ENCODE measurements around the gene ISOC2.
A peak's percentile ranks its signal among the peaks of the same experiment; 100 is the strongest.

Gene ISOC2

DNA sequence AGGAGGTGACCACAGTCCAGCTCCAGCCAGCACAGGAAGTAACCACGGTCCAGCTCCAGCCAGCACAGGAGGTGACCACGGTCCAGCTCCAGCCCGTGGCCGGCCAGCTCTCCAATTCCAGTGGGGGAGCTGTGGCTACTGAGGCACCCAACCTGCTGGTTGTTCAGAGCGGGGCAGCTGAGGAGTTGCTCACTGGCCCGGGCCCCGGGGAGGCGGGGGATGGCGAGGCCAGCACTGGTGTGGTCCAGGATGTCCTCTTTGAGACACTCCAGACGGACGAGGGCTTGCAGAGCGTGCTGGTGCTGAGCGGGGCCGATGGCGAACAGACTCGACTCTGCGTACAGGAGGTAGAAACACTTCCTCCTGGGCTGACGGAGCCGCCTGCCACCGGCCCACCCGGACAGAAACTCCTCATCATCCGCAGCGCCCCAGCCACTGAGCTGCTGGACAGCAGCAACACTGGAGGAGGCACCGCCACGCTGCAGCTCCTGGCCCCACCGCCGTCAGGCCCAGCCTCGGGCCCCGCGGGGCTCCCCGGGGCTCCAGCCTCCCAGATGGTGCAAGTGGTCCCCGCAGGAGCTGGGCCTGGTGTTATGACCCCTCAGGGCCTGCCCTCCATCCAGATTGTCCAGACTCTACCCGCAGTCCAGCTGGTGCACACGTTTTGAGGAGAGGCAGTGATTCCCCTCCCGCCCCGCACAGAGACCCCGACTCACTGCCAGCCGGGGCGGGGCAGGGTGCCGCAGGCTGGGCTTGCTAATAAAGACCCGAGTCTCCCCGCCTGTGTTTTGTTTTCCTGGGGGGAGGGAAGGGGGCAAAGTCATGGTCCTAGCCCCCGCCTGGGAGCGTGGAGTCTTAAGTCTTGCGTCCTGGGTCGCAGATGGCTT, 22.5 kb upstream of the ISOC2 start:
- Histone ChIP-seq H3K27ac (ENCODE audit: low read length) (peak overlapping the region; percentile 83; the same call in 1 of the 2 replicates), H2AFZ (ENCODE audit: low read depth, low read length) (no peak overlapping the region), H3K9me3 (ENCODE audit: insufficient read depth, low read length, severe bottlenecking) (no peaks in the 10 kb centered on the region), H3K4me1 (ENCODE audit: insufficient read depth, low read length) (peaks cover 46% of the 10 kb centered on the region), H3K36me3 (ENCODE audit: insufficient read depth, low read length) (peaks cover 23% of the 10 kb centered on the region), H3K4me2 (ENCODE audit: insufficient read depth, low read length) (peak overlapping the region; percentile 98), H4K20me1 (ENCODE audit: insufficient read depth, low read length) (peaks cover 14% of the 10 kb centered on the region), H3K4me3 (ENCODE audit: low read depth in 1 of 2, low read length in 2 of 2) (peak overlapping the region; percentile 64 to 91; a peak in 3 of 4 replicates), H3K27me3 (ENCODE audit: insufficient read depth, low read length, poor library complexity) (no peaks in the 10 kb centered on the region), H3K9ac (ENCODE audit: low read depth, low read length) (peak overlapping the region; percentile 79), H3K79me2 (ENCODE audit: insufficient read depth, low read length) (peaks cover 28% of the 10 kb centered on the region)
- ATAC-seq (ENCODE audit: insufficient read depth, low read depth): no peak
- DNase-seq: no peak
- TF ChIP-seq, protein P1, sequence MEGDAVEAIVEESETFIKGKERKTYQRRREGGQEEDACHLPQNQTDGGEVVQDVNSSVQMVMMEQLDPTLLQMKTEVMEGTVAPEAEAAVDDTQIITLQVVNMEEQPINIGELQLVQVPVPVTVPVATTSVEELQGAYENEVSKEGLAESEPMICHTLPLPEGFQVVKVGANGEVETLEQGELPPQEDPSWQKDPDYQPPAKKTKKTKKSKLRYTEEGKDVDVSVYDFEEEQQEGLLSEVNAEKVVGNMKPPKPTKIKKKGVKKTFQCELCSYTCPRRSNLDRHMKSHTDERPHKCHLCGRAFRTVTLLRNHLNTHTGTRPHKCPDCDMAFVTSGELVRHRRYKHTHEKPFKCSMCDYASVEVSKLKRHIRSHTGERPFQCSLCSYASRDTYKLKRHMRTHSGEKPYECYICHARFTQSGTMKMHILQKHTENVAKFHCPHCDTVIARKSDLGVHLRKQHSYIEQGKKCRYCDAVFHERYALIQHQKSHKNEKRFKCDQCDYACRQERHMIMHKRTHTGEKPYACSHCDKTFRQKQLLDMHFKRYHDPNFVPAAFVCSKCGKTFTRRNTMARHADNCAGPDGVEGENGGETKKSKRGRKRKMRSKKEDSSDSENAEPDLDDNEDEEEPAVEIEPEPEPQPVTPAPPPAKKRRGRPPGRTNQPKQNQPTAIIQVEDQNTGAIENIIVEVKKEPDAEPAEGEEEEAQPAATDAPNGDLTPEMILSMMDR (IDR thresholded peaks at IDR 0.05; ENCODE audit: borderline replicate concordance, extremely low read depth, low read length, poor library complexity, severe bottlenecking): no peak
- no peak for TF ChIP-seq EZH2 (IDR thresholded peaks at IDR 0.05; ENCODE audit: borderline replicate concordance, low read depth, low read length, severe bottlenecking)

DNA sequence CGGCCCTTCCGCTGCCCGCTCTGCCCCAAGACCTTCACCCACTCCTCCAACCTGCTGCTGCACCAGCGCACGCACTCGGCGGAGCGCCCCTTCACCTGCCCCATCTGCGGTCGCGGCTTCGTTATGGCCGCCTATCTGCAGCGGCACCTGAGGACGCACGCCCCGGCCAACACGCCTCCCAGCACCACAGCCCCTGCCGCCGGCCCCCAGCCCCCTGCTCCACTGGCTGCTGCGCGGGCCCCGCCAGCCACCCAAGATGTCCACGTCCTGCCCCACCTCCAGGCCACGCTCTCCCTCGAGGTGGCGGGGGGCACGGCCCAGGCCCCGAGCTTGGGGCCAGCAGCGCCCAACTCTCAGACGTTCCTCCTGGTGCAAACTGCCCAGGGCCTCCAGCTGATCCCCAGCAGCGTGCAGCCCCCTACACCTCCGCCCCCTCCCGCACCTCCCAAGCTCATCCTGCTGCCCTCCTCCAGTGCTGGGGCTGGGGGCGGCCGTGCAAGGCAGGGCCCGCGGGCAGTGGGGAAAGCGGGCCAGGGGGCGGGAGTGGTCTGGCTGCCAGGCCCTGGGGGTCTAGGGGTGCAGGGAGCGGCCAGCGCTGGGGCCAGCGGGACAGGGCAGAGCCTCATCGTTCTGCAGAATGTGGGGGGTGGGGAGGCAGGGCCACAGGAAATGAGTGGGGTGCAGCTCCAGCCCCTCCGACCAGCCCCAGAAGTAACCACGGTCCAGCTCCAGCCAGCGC, 21.7 kb upstream of the ISOC2 start:
- Histone ChIP-seq H3K4me1 (ENCODE audit: insufficient read depth, low read length) (peaks cover 54% of the 10 kb centered on the region), H3K27me3 (ENCODE audit: insufficient read depth, low read length, poor library complexity) (no peaks in the 10 kb centered on the region), H3K4me2 (ENCODE audit: insufficient read depth, low read length) (peak overlapping the region; percentile 98; the same call in 1 of the 2 replicates), H2AFZ (ENCODE audit: low read depth, low read length) (no peak overlapping the region), H3K9ac (ENCODE audit: low read depth, low read length) (no peak overlapping the region), H3K36me3 (ENCODE audit: insufficient read depth, low read length) (peaks cover 23% of the 10 kb centered on the region), H3K27ac (ENCODE audit: low read length) (no peak overlapping the region), H3K9me3 (ENCODE audit: insufficient read depth, low read length, severe bottlenecking) (no peaks in the 10 kb centered on the region), H3K79me2 (ENCODE audit: insufficient read depth, low read length) (peaks cover 36% of the 10 kb centered on the region), H4K20me1 (ENCODE audit: insufficient read depth, low read length) (peaks cover 19% of the 10 kb centered on the region), H3K4me3 (ENCODE audit: low read depth in 1 of 2, low read length in 2 of 2) (no peak overlapping the region)
- DNase-seq (no peak), ATAC-seq (ENCODE audit: insufficient read depth, low read depth) (no peak)
- TF ChIP-seq EZH2 (IDR thresholded peaks at IDR 0.05; ENCODE audit: borderline replicate concordance, low read depth, low read length, severe bottlenecking): no peak
- TF ChIP-seq, protein P1 (IDR thresholded peaks at IDR 0.05; ENCODE audit: borderline replicate concordance, extremely low read depth, low read length, poor library complexity, severe bottlenecking): no peak

DNA sequence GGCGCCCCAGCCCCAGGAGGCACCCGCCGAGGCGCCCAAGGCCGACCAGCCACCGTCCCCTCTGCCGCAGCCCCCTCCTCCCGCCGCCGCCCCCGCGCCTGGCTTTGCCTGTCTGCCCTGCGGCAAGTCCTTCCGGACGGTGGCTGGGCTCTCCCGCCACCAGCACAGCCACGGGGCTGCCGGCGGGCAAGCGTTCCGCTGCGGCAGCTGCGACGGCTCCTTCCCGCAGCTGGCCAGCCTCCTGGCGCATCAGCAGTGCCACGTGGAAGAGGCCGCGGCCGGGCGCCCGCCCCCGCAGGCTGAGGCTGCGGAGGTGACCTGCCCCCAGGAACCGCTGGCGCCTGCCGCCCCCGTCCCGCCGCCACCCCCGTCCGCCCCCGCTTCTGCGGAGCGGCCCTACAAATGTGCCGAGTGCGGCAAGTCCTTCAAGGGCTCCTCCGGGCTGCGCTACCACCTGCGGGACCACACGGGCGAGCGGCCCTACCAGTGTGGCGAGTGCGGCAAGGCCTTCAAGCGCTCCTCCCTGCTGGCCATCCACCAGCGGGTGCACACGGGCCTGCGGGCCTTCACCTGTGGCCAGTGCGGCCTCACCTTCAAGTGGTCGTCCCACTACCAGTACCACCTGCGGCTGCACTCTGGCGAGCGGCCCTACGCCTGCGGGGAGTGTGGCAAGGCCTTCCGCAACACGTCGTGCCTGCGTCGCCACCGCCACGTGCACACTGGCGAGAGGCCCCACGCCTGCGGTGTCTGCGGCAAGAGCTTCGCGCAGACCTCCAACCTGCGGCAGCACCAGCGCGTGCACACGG, 20.9 kb upstream of the ISOC2 start:
- Histone ChIP-seq H3K36me3 (ENCODE audit: insufficient read depth, low read length) (peaks cover 23% of the 10 kb centered on the region), H3K27me3 (ENCODE audit: insufficient read depth, low read length, poor library complexity) (no peaks in the 10 kb centered on the region), H3K9me3 (ENCODE audit: insufficient read depth, low read length, severe bottlenecking) (no peaks in the 10 kb centered on the region), H2AFZ (ENCODE audit: low read depth, low read length) (no peak overlapping the region), H3K9ac (ENCODE audit: low read depth, low read length) (no peak overlapping the region), H4K20me1 (ENCODE audit: insufficient read depth, low read length) (peaks cover 19% of the 10 kb centered on the region), H3K27ac (ENCODE audit: low read length) (no peak overlapping the region), H3K4me3 (ENCODE audit: low read depth in 1 of 2, low read length in 2 of 2) (no peak overlapping the region), H3K79me2 (ENCODE audit: insufficient read depth, low read length) (peaks cover 44% of the 10 kb centered on the region), H3K4me1 (ENCODE audit: insufficient read depth, low read length) (peaks cover 62% of the 10 kb centered on the region), H3K4me2 (ENCODE audit: insufficient read depth, low read length) (no peak overlapping the region)
- DNase-seq (no peak), ATAC-seq (ENCODE audit: insufficient read depth, low read depth) (no peak)
- TF ChIP-seq, protein P1 (IDR thresholded peaks at IDR 0.05; ENCODE audit: borderline replicate concordance, extremely low read depth, low read length, poor library complexity, severe bottlenecking): no peak
- TF ChIP-seq EZH2 (IDR thresholded peaks at IDR 0.05; ENCODE audit: borderline replicate concordance, low read depth, low read length, severe bottlenecking): no peak

Measured in DND-41 (cell line).